Left renal pelvis (tissue), 4 donors: ENCODE data around the gene ENPP7. TPM values are rescaled to one million over a fixed set of nuclear protein-coding genes. Genes with fewer than 3 reads are reported as not detected.

Source experiments
- DNase-seq, 4 donors: peaks; one replicate each; pipeline ENCODE4 v3.0.0-alpha.2; 2013; ENCODE audit warnings: low read depth in 4 of 4, low spot score in 3 of 4
- polyA plus RNA-seq, 4 donors: library from polyadenylated mRNA; unstranded; fragments of 120-200 nt; gene quantifications; one replicate each; pipeline ENCODE4 v1.2.1, GENCODE V29; 2013; ENCODE audit not compliant: insufficient read length in 4 of 4

Gene ENPP7
- polyA plus RNA-seq, 4 donors, result 0.07 to 6.8 (median 3.1) TPM

- no peak for DNase-seq
These were observed 58.5 kb downstream of the ENPP7 start for GRCh38 chr17:79788989-79789942.

GRCh38 chr17:79789943-79790804 lies 59.4 kb downstream of the ENPP7 start:
- DNase-seq, result no peak

GRCh38 chr17:79790805-79791734 lies 60.3 kb downstream of the ENPP7 start:
- DNase-seq, result no peak

- DNase-seq, result no peak
These were observed 61.0 kb downstream of the ENPP7 start for GRCh38 chr17:79791735-79792161.

Other genes starting within 250 kb of the ENPP7 start
- gene RBFOX3, start 119.9 kb upstream of the ENPP7 start, polyA plus RNA-seq, result 1 to 10 TPM in 1 of 4 donors, under 1 TPM in 3; 0.82 to 2.4 (median 0.91) TPM
- gene CBX2, start 47.2 kb downstream of the ENPP7 start, polyA plus RNA-seq, result 10 to 100 TPM; 20.9 to 33.3 (median 23.1) TPM
- gene CBX8, start 66.1 kb downstream of the ENPP7 start, polyA plus RNA-seq, result 10 to 100 TPM in 3 of 4 donors, 1 to 10 TPM in 1; 9.2 to 18.9 (median 12.5) TPM
- gene CBX4, start 108.5 kb downstream of the ENPP7 start, polyA plus RNA-seq, result 10 to 100 TPM; 10.1 to 16.9 (median 13.4) TPM